Testis (tissue), 2 donors: ENCODE results near the gene MAPK8IP1.

Experiments used
- POLR2A ChIP-seq: fragments of 450-650 bp; IDR thresholded peaks from one replicate; pipeline ENCODE4 v1.6.1; 2017; ENCODE audit warnings: antibody characterized with exemption, mild to moderate bottlenecking, moderate library complexity
- TF ChIP-seq, protein P1 (sequence below), 3 experiments: fragments of 450-650 bp in 2 of 3; fragments of 200-600 bp in 1 of 3; sonication (generic) in 1 of 3; IDR thresholded peaks; one replicate each; pipeline ENCODE4 v1.5.1; 2016 to 2019; ENCODE audit warnings: antibody characterized with exemption in 3 of 3, mild to moderate bottlenecking in 2 of 3, moderate library complexity in 1 of 3

GRCh38 chr11:45924927-45925326 lies 39.5 kb downstream of the MAPK8IP1 start:
- TF ChIP-seq, protein P1, sequence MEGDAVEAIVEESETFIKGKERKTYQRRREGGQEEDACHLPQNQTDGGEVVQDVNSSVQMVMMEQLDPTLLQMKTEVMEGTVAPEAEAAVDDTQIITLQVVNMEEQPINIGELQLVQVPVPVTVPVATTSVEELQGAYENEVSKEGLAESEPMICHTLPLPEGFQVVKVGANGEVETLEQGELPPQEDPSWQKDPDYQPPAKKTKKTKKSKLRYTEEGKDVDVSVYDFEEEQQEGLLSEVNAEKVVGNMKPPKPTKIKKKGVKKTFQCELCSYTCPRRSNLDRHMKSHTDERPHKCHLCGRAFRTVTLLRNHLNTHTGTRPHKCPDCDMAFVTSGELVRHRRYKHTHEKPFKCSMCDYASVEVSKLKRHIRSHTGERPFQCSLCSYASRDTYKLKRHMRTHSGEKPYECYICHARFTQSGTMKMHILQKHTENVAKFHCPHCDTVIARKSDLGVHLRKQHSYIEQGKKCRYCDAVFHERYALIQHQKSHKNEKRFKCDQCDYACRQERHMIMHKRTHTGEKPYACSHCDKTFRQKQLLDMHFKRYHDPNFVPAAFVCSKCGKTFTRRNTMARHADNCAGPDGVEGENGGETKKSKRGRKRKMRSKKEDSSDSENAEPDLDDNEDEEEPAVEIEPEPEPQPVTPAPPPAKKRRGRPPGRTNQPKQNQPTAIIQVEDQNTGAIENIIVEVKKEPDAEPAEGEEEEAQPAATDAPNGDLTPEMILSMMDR (IDR thresholded peaks at IDR 0.05): no peak
- no peak for TF ChIP-seq POLR2A
